ENCODE results near the gene EPO.
"Not testable (repeated sequence)": the region's sequence is repeated elsewhere in the genome, so short reads cannot be mapped to it uniquely, and the experiment has no call there.

EPO gene

GRCh38 chr7:100705753-100706671, 14.3 kb upstream of the EPO start, which contains the start of gene POP7:
Gene POP7 (plus strand): TSS chr7:100706121. CDS start chr7:100706831, 710 bp downstream.
- peak; percentile 90 for DNase-seq (ENCODE audit: low spot score)

- no peak for DNase-seq (ENCODE audit: low spot score)
Measured at GRCh38 chr7:100706672-100707311, 13.5 kb upstream of the EPO start.

GRCh38 chr7:100708395-100708794, 11.9 kb upstream of the EPO start:
- no peak for DNase-seq (ENCODE audit: low spot score)

- no peak for DNase-seq (ENCODE audit: low spot score)
Measured at GRCh38 chr7:100710452-100710851, 9.8 kb upstream of the EPO start.

GRCh38 chr7:100711369-100711768, 8.9 kb upstream of the EPO start:
- no peak for DNase-seq (ENCODE audit: low spot score)

GRCh38 chr7:100714725-100715124, 5.5 kb upstream of the EPO start:
- no peak for DNase-seq (ENCODE audit: low spot score)

GRCh38 chr7:100717073-100717472, 3.2 kb upstream of the EPO start:
- DNase-seq (ENCODE audit: low spot score): not testable (repeated sequence)

- DNase-seq (ENCODE audit: low spot score): no peak
Measured at GRCh38 chr7:100719523-100720278, 567 bp upstream of the EPO start.

- DNase-seq (ENCODE audit: low spot score): no peak
Measured at GRCh38 chr7:100720671-100721504, 620 bp downstream of the EPO start.

- DNase-seq (ENCODE audit: low spot score): no peak
Measured at GRCh38 chr7:100721505-100721812, 1.2 kb downstream of the EPO start.

GRCh38 chr7:100722480-100723212, 2.4 kb downstream of the EPO start:
- no peak for DNase-seq (ENCODE audit: low spot score)

- DNase-seq (ENCODE audit: low spot score): no peak
Measured at GRCh38 chr7:100723732-100724275, 3.5 kb downstream of the EPO start.

GRCh38 chr7:100724364-100724763, 4.1 kb downstream of the EPO start:
- DNase-seq (ENCODE audit: low spot score): not testable (repeated sequence)

GRCh38 chr7:100726996-100727761, 6.9 kb downstream of the EPO start:
- no peak for DNase-seq (ENCODE audit: low spot score)

- DNase-seq (ENCODE audit: low spot score): no peak
Measured at GRCh38 chr7:100728196-100728595, 7.9 kb downstream of the EPO start.

GRCh38 chr7:100730136-100730800, 10.0 kb downstream of the EPO start:
- no peak for DNase-seq (ENCODE audit: low spot score)

GRCh38 chr7:100731937-100732636, 11.8 kb downstream of the EPO start:
- no peak for DNase-seq (ENCODE audit: low spot score)

- DNase-seq (ENCODE audit: low spot score): no peak
Measured at GRCh38 chr7:100735730-100736129, 15.5 kb downstream of the EPO start.

GRCh38 chr7:100736671-100737070, 16.4 kb downstream of the EPO start:
- DNase-seq (ENCODE audit: low spot score): no peak

All from HuH-7 (cell line).